Ishikawa (cell line): Measurements from ENCODE around the gene NFATC1.

Experiments used
- CEBPB ChIP-seq: IDR thresholded peaks from 2 replicates; pipeline ENCODE4 v1.6.1; 2012
- CREB1 ChIP-seq: IDR thresholded peaks from 2 replicates; pipeline ENCODE4 v1.6.1; 2012; ENCODE audit warnings: low read depth
- EGR1 ChIP-seq: IDR thresholded peaks from 2 replicates; pipeline ENCODE4 v1.6.1; 2012
- EP300 ChIP-seq: IDR thresholded peaks from 2 replicates; pipeline ENCODE4 v1.6.1; 2012; ENCODE audit warnings: borderline replicate concordance
- FOXM1 ChIP-seq: IDR thresholded peaks from 2 replicates; pipeline ENCODE4 v1.6.1; 2012; ENCODE audit warnings: low read depth, borderline replicate concordance
- MAX ChIP-seq: IDR thresholded peaks from 2 replicates; pipeline ENCODE4 v1.6.1; 2012
- NFIC ChIP-seq: IDR thresholded peaks from 2 replicates; pipeline ENCODE4 v1.6.1; 2012
- RAD21 ChIP-seq: IDR thresholded peaks from 2 replicates; pipeline ENCODE4 v1.6.1; 2012; ENCODE audit warnings: low read depth
- REST ChIP-seq: IDR thresholded peaks from 2 replicates; pipeline ENCODE4 v1.6.1; 2012; ENCODE audit warnings: low read depth, mild to moderate bottlenecking
- TAF1 ChIP-seq: IDR thresholded peaks from 2 replicates; pipeline ENCODE4 v1.6.1; 2012; ENCODE audit warnings: low read depth, mild to moderate bottlenecking
- TCF12 ChIP-seq: IDR thresholded peaks from 2 replicates; pipeline ENCODE4 v1.6.1; 2012; ENCODE audit warnings: low read depth
- TEAD4 ChIP-seq: IDR thresholded peaks from 2 replicates; pipeline ENCODE4 v1.6.1; 2012
- USF1 ChIP-seq: IDR thresholded peaks from 2 replicates; pipeline ENCODE4 v1.6.1; 2012
- YY1 ChIP-seq: IDR thresholded peaks from 2 replicates; pipeline ENCODE4 v1.6.1; 2012; ENCODE audit warnings: low read depth
- ZBTB7A ChIP-seq: IDR thresholded peaks from 2 replicates; pipeline ENCODE4 v1.6.1; 2012; ENCODE audit warnings: low read depth

The NFATC1 gene

GRCh38 chr18:79434607-79435401, 39.1 kb downstream of the NFATC1 start:
- TF ChIP-seq USF1 = no peak
- TF ChIP-seq EGR1 = no peak
- TF ChIP-seq CEBPB = no peak
- no peak for TF ChIP-seq REST
- no peak for TF ChIP-seq FOXM1
- no peak for TF ChIP-seq YY1
- no peak for TF ChIP-seq TEAD4
- TF ChIP-seq NFIC = no peak
- no peak for TF ChIP-seq TCF12
- TF ChIP-seq MAX = no peak
- no peak for TF ChIP-seq TAF1
- TF ChIP-seq RAD21 = no peak
- no peak for TF ChIP-seq EP300
- TF ChIP-seq CREB1 = no peak
- no peak for TF ChIP-seq ZBTB7A

GRCh38 chr18:79436556-79437275, 41.0 kb downstream of the NFATC1 start:
- TF ChIP-seq EP300 (no peak), TCF12 (no peak), EGR1 (no peak), USF1 (no peak), MAX (no peak), YY1 (no peak), REST (no peak), CREB1 (no peak)

GRCh38 chr18:79438089-79438897, 42.6 kb downstream of the NFATC1 start:
- TF ChIP-seq EP300 (no peak), FOXM1 (no peak), YY1 (no peak)

GRCh38 chr18:79438898-79439627, 43.3 kb downstream of the NFATC1 start:
- TF ChIP-seq CREB1 (no peak), REST (no peak), TAF1 (no peak), YY1 (no peak), NFIC (no peak), USF1 (no peak)
